IMR-90 (cell line): ENCODE results near the gene CSKMT. TPM values are rescaled to one million over a fixed set of nuclear protein-coding genes. Genes with fewer than 3 reads are reported as not detected.
"Not testable (repeated sequence)": the region's sequence is repeated elsewhere in the genome, so short reads cannot be mapped to it uniquely, and the experiment has no call there.

Experiments used
- ATAC-seq: fragments of 200-7000 bp; cut with Tn5 transposase; 2 replicates; pipeline ENCODE4 v1.9.1; 2020; ENCODE audit warnings: low read depth, mild to moderate bottlenecking, moderate library complexity
- BruUV-seq: library from RNA; stranded (reverse); fragments of 400-500 nt; replicated peaks from 2 replicates; lab custom pipeline; 2021; lab: Mats Ljungman, UMichigan
- CTCF ChIA-PET: fragments of 300-600 bp; formaldehyde crosslinking; extraction: SDS; loops from one replicate; lab custom pipeline; 2021; ENCODE audit warnings: antibody characterized with exemption; lab: Yijun Ruan, JAX
- POLR2A ChIA-PET: fragments of 300-600 bp; sonication (Branson Sonifier 250); formaldehyde crosslinking; loops from one replicate; lab custom pipeline; 2022; ENCODE audit warnings: antibody characterized with exemption; ENCODE audit not compliant: unreplicated experiment; lab: Charles Lee
- DNase-seq: peaks from one replicate; pipeline ENCODE4 v3.0.0; 2013
- H2AFZ ChIP-seq: replicated peaks from 2 replicates; pipeline ENCODE3; 2013; ENCODE audit warnings: low read length, mild to moderate bottlenecking; ENCODE audit not compliant: poor library complexity
- H2AK5ac ChIP-seq: 2 replicates; pipeline ENCODE4 v1.6.1; 2013; ENCODE audit warnings: low read depth, low read length, inconsistent platforms
- H2AK9ac ChIP-seq: replicated peaks from 2 replicates; pipeline ENCODE3; 2013; ENCODE audit warnings: mild to moderate bottlenecking, low read depth, low read length, moderate library complexity; ENCODE audit not compliant: poor library complexity
- H2BK120ac ChIP-seq: 2 replicates; pipeline ENCODE4 v1.6.1; 2013; ENCODE audit warnings: low read depth, low read length, inconsistent platforms
- H2BK15ac ChIP-seq: 3 replicates; pipeline ENCODE4 v1.6.1; 2013; ENCODE audit warnings: low read depth, low read length, inconsistent platforms
- H2BK20ac ChIP-seq: 2 replicates; pipeline ENCODE4 v1.6.1; 2013; ENCODE audit warnings: low read depth, mild to moderate bottlenecking, inconsistent platforms, low read length, moderate library complexity
- H2BK5ac ChIP-seq: 2 replicates; pipeline ENCODE4 v1.6.1; 2013; ENCODE audit warnings: mild to moderate bottlenecking, low read depth, low read length, inconsistent platforms; ENCODE audit not compliant: poor library complexity, severe bottlenecking
- H3K14ac ChIP-seq: replicated peaks from 2 replicates; pipeline ENCODE4 v1.6.1; 2013; ENCODE audit warnings: low read depth, low read length, inconsistent platforms
- H3K18ac ChIP-seq: 2 replicates; pipeline ENCODE4 v1.6.1; 2013; ENCODE audit warnings: low read depth, low read length, control low read depth
- H3K23ac ChIP-seq: 2 replicates; pipeline ENCODE4 v1.6.1; 2013; ENCODE audit warnings: low read depth, low read length, inconsistent platforms
- H3K27ac ChIP-seq: 2 replicates; pipeline ENCODE4 v1.5.1; 2013; ENCODE audit warnings: mild to moderate bottlenecking, control low read depth, low read length; ENCODE audit not compliant: insufficient read depth
- H3K27me3 ChIP-seq: 2 replicates; pipeline ENCODE4 v1.6.1; 2013; ENCODE audit warnings: low read length; ENCODE audit not compliant: control insufficient read depth, insufficient read depth
- H3K36me3 ChIP-seq: 2 replicates; pipeline ENCODE4 v1.6.1; 2013; ENCODE audit warnings: low read length, mixed read lengths; ENCODE audit not compliant: control insufficient read depth, insufficient read depth
- H3K4ac ChIP-seq: 2 replicates; pipeline ENCODE4 v1.6.1; 2013; ENCODE audit warnings: low read depth, low read length, inconsistent platforms
- H3K4me1 ChIP-seq: 2 replicates; pipeline ENCODE4 v1.6.1; 2013; ENCODE audit warnings: low read length, mixed read lengths; ENCODE audit not compliant: control insufficient read depth, insufficient read depth
- H3K4me2 ChIP-seq: 2 replicates; pipeline ENCODE4 v1.6.1; 2013; ENCODE audit warnings: low read depth, mild to moderate bottlenecking, control low read depth, low read length, moderate library complexity
- H3K4me3 ChIP-seq: 2 replicates; pipeline ENCODE4 v1.5.1; 2013; ENCODE audit warnings: low read depth, mild to moderate bottlenecking, control low read depth, low read length, moderate library complexity; ENCODE audit not compliant: insufficient read depth
- H3K56ac ChIP-seq: 2 replicates; pipeline ENCODE4 v1.6.1; 2013; ENCODE audit warnings: low read length, inconsistent platforms; ENCODE audit not compliant: insufficient read depth; ENCODE audit errors: extremely low read depth
- H3K79me1 ChIP-seq, 2 experiments: 2 replicates each; pipeline ENCODE4 v1.6.1; 2013; ENCODE audit warnings: low read length in 2 of 2, inconsistent platforms in 1 of 2, low read depth in 1 of 2
- H3K9ac ChIP-seq: 2 replicates; pipeline ENCODE4 v1.6.1; 2013; ENCODE audit warnings: low read depth, low read length, control low read depth
- H3K9me1 ChIP-seq: 2 replicates; pipeline ENCODE4 v1.6.1; 2013; ENCODE audit warnings: low read length, inconsistent platforms; ENCODE audit not compliant: insufficient read depth
- H3K9me3 ChIP-seq: 2 replicates; pipeline ENCODE4 v1.6.1; 2013; ENCODE audit warnings: low read length; ENCODE audit not compliant: control insufficient read depth, insufficient read depth
- H4K20me1 ChIP-seq: 2 replicates; pipeline ENCODE4 v1.6.1; 2013; ENCODE audit warnings: low read length, inconsistent platforms; ENCODE audit not compliant: insufficient read depth
- H4K5ac ChIP-seq: 2 replicates; pipeline ENCODE4 v1.6.1; 2013; ENCODE audit warnings: mild to moderate bottlenecking, low read depth, low read length, control low read depth
- H4K8ac ChIP-seq, 2 experiments: 2 replicates each; pipeline ENCODE4 v1.6.1; 2013; ENCODE audit warnings: low read depth in 2 of 2, low read length in 2 of 2, control low read depth in 1 of 2, inconsistent platforms in 1 of 2
- H4K91ac ChIP-seq: 2 replicates; pipeline ENCODE4 v1.6.1; 2013; ENCODE audit warnings: low read depth, low read length, inconsistent platforms; ENCODE audit not compliant: insufficient read depth
- CHD1 ChIP-seq: IDR thresholded peaks from 2 replicates; pipeline ENCODE4 v1.6.1; 2012; ENCODE audit warnings: low read depth, low read length, improper control_type of control experiment
- CTCF ChIP-seq: conservative IDR thresholded peaks from 2 replicates; pipeline ENCODE4 v1.5.1; 2012; ENCODE audit warnings: mild to moderate bottlenecking, low read depth, low read length, improper control_type of control experiment
- WGBS, 2 experiments: methylation state at CpG; one replicate each; pipeline versions ENCODE4 v1.1.5 to v1.1.7; 2013; ENCODE audit warnings: missing lambda C conversion rate in 2 of 2; ENCODE audit not compliant: insufficient read length in 1 of 2; ENCODE audit errors: extremely low coverage in 2 of 2; 5-methylcytosine and 5-hydroxymethylcytosine counted together
- dilution Hi-C: fragments of 300-500 bp; cut with HindIII; formaldehyde crosslinking; loops from one replicate; pipeline ENCODE4 v1.14.3; 2018; ENCODE audit warnings: low sequenced_read_pairs; ENCODE audit not compliant: unreplicated experiment
- in situ Hi-C: fragments of 300-500 bp; cut with MboI; formaldehyde crosslinking; loops from 3 replicates; pipeline ENCODE4 v1.14.3; 2019; ENCODE audit warnings: low sequenced_read_pairs, inconsistent platforms, mixed read lengths
- intact Hi-C: fragments of 100-400 bp; cut with micrococcal nuclease; formaldehyde crosslinking; loops from 2 replicates; pipeline ENCODE4 v1.10.0; 2022
- polyA plus RNA-seq, 3 experiments: library from polyadenylated mRNA; depleted of rRNA; stranded (reverse); fragments of >200 nt; gene quantifications; 2 replicates each; pipeline ENCODE4 v1.2.3, GENCODE V29; 2012; ENCODE audit warnings: low replicate concordance in 1 of 3
- total RNA-seq: library from RNA; depleted of rRNA; stranded (reverse); fragments of >200 nt; gene quantifications from 2 replicates; pipeline ENCODE4 v1.2.3, GENCODE V29; 2012

Gene CSKMT
- total and polyA plus RNA-seq, 2 of the 4 experiments (the other 2 are of a cell fraction) = 5.3 to 7.9 TPM

- no peak overlapping the region for H2AK5ac ChIP-seq
- H3K27me3 ChIP-seq = no peaks in the 10 kb centered on the region
- no peak overlapping the region for H3K4ac ChIP-seq
- H4K20me1 ChIP-seq = peaks cover 11% of the 10 kb centered on the region
- H3K36me3 ChIP-seq = peaks cover 22% of the 10 kb centered on the region
- ATAC-seq = no peak
- H3K23ac ChIP-seq = no peak overlapping the region
- H4K91ac ChIP-seq = no peak overlapping the region
- H3K56ac ChIP-seq = no peak overlapping the region
- no peak overlapping the region for H2BK15ac ChIP-seq
- dilution Hi-C loops (no loop called here), in situ Hi-C loops (no loop called here), intact Hi-C loops (no loop called here)
- no peaks in the 10 kb centered on the region for H3K9me3 ChIP-seq
- H3K79me1 ChIP-seq = peaks cover 21 to 32% of the 10 kb centered on the region in 2 experiments
- H3K9me1 ChIP-seq = peaks cover 3% of the 10 kb centered on the region; the same call in 1 of the 2 replicates
- no peak overlapping the region for H3K9ac ChIP-seq
- H2AFZ ChIP-seq = no peak overlapping the region
- no peak overlapping the region for H3K18ac ChIP-seq
- H3K4me2 ChIP-seq = no peak overlapping the region
- POLR2A ChIA-PET = no interaction called here
- no peak overlapping the region for H3K14ac ChIP-seq
- no TSS peak for BruUV-seq
- H3K4me3 ChIP-seq = no peak overlapping the region
- CTCF ChIA-PET = no interaction called here
- DNase-seq = no peak
- H4K8ac ChIP-seq = no peak overlapping the region
- H2AK9ac ChIP-seq = no peak overlapping the region
- TF ChIP-seq CTCF = no peak
- TF ChIP-seq CHD1 = no peak
- H2BK5ac ChIP-seq = no peak overlapping the region
- WGBS, 2 experiments = no CpG with 5 or more reads among the region's 7 CpGs
- no peak overlapping the region for H2BK120ac ChIP-seq
- no peak overlapping the region for H4K5ac ChIP-seq
- no peak overlapping the region for H2BK20ac ChIP-seq
- H3K4me1 ChIP-seq = peaks cover 10% of the 10 kb centered on the region
- no peak overlapping the region for H3K27ac ChIP-seq
These were observed 49.6 kb upstream of the CSKMT start for GRCh38 chr11:62615521-62615920.

DNA sequence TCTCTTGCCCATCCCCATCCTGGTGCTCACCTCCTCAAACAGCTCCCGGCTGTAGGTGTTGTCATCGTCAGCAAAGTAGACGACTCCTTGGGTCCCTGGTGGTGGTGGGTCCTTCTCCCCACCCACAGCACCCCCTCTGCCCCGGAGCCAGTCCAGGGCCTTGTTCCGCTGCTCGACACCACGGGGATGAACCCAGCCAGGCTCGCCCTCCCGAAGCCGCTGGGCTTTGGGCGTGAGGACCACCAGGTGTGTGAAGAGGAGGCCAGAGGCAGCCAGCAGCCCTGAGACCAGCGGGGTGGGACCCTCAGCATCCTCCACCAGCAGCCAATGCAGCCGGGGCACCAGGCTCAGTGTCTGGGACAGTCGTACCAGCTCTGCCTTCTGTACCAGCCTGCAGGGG is 48.2 kb upstream of the CSKMT start:
- BruUV-seq, H3K4me2 ChIP-seq, H3K27me3 ChIP-seq, ATAC-seq, H4K5ac ChIP-seq, H2BK120ac ChIP-seq, DNase-seq, H3K14ac ChIP-seq, H3K56ac ChIP-seq, H2BK5ac ChIP-seq, H2AK5ac ChIP-seq, H3K9ac ChIP-seq, H3K23ac ChIP-seq, H2BK20ac ChIP-seq, intact Hi-C loops, H3K18ac ChIP-seq, H2AK9ac ChIP-seq, POLR2A ChIA-PET, H2AFZ ChIP-seq, H3K4ac ChIP-seq, H2BK15ac ChIP-seq, H3K9me3 ChIP-seq, H3K4me1 ChIP-seq, H3K9me1 ChIP-seq, H3K27ac ChIP-seq, H3K4me3 ChIP-seq, H4K91ac ChIP-seq, H4K8ac ChIP-seq, dilution Hi-C loops, in situ Hi-C loops: not testable (repeated sequence)
- CTCF ChIA-PET = interaction anchor here (0.6 kb wide), 1 partner anchor 24 kb away, joined by 3 read pairs; no protein-coding TSS in a partner anchor
- peaks cover 11% of the 10 kb centered on the region for H4K20me1 ChIP-seq
- 100% methylated on average over 2 of the region's 14 CpGs; no CpG with 5 or more reads in 1 of the 2 experiments for WGBS, 2 experiments
- peaks cover 18% of the 10 kb centered on the region; the same call in 1 of the 2 replicates for H3K36me3 ChIP-seq
- peaks cover 21 to 28% of the 10 kb centered on the region in 2 experiments for H3K79me1 ChIP-seq
